Measurements from ENCODE around the gene ASTN2.

DNA sequence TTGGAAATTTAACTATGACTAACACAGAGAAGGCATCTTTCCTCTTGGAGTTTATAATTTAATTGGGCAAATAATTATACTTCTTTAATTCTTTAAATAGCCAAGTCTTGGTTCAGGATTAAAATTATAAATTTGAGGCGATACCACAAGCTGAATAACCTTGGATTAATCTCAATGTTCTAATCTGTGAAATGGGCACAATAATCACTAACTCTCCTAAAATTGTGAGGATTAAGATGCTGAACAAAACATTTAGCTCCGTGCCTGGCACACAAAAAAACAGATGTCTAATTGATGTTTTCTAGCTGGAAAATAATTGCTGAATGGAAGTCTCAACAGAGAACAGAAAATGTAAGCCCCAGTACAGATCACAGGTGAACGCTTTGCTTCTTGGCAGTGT, 797.5 kb downstream of the ASTN2 start:
- TF ChIP-seq, protein P1, sequence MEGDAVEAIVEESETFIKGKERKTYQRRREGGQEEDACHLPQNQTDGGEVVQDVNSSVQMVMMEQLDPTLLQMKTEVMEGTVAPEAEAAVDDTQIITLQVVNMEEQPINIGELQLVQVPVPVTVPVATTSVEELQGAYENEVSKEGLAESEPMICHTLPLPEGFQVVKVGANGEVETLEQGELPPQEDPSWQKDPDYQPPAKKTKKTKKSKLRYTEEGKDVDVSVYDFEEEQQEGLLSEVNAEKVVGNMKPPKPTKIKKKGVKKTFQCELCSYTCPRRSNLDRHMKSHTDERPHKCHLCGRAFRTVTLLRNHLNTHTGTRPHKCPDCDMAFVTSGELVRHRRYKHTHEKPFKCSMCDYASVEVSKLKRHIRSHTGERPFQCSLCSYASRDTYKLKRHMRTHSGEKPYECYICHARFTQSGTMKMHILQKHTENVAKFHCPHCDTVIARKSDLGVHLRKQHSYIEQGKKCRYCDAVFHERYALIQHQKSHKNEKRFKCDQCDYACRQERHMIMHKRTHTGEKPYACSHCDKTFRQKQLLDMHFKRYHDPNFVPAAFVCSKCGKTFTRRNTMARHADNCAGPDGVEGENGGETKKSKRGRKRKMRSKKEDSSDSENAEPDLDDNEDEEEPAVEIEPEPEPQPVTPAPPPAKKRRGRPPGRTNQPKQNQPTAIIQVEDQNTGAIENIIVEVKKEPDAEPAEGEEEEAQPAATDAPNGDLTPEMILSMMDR (IDR thresholded peaks at IDR 0.05): no peak
- TF ChIP-seq POLR2A (IDR thresholded peaks at IDR 0.05): no peak

Measured in Peyer's patch (tissue), 4 donors.